Heart right ventricle (tissue), 16 donors: ENCODE results near the gene CERS6. TPM values are rescaled to one million over a fixed set of nuclear protein-coding genes. Genes with fewer than 3 reads are reported as not detected.
"Not testable (repeated sequence)": the region's sequence is repeated elsewhere in the genome, so short reads cannot be mapped to it uniquely, and the experiment has no call there.

Experiments used
- ATAC-seq, 8 donors: fragments of 200-7000 bp; cut with Tn5 transposase; one replicate each; pipeline ENCODE4 v1.9.1; 2020; ENCODE audit warnings: mild to moderate bottlenecking in 8 of 8, moderate library complexity in 8 of 8, moderate number of reproducible peaks in 1 of 8
- DNase-seq, 2 donors: peaks; one replicate each; pipeline ENCODE4 v3.0.0-alpha.2; 2020
- H3K27ac ChIP-seq, 10 donors: fragments of 200-600 bp; sonication (generic) in 2 of 10; one replicate each; pipeline versions ENCODE4 v1.5.0 to v1.8.0; 2020 to 2022; ENCODE audit warnings: mild to moderate bottlenecking in 3 of 10
- H3K27me3 ChIP-seq, 7 donors: fragments of 200-600 bp; one replicate each; pipeline ENCODE4 v1.8.0; 2021 to 2022; ENCODE audit warnings: mild to moderate bottlenecking in 2 of 7
- H3K36me3 ChIP-seq, 9 donors: fragments of 200-600 bp; sonication (generic) in 1 of 9; one replicate each; pipeline versions ENCODE4 v1.5.0 to v1.8.0; 2020 to 2022; ENCODE audit warnings: mild to moderate bottlenecking in 2 of 9
- H3K4me1 ChIP-seq, 9 donors: fragments of 200-600 bp; sonication (generic) in 1 of 9; one replicate each; pipeline versions ENCODE4 v1.5.0 to v1.8.0; 2020 to 2022; ENCODE audit warnings: mild to moderate bottlenecking in 4 of 9
- H3K4me3 ChIP-seq, 10 donors: fragments of 200-600 bp; sonication (generic) in 2 of 10; one replicate each; pipeline versions ENCODE4 v1.5.0 to v1.8.0; 2020 to 2022; ENCODE audit warnings: mild to moderate bottlenecking in 7 of 10, moderate library complexity in 2 of 10
- H3K9me3 ChIP-seq, 11 donors: fragments of 200-600 bp in 10 of 11; sonication (generic) in 2 of 11; one replicate each; pipeline versions ENCODE4 v1.5.0 to v1.8.0; 2013 to 2022; ENCODE audit warnings: mild to moderate bottlenecking in 2 of 11, control low read depth in 1 of 11, moderate library complexity in 1 of 11
- WGBS, 2 donors: extraction: QIAGEN DNeasy Blood & Tissue Kit; methylation state at CpG; one replicate each; pipeline ENCODE4 v1.1.7; 2013; ENCODE audit warnings: inconsistent platforms in 1 of 2; 5-methylcytosine and 5-hydroxymethylcytosine counted together
- intact Hi-C, 10 donors: fragments of 100-400 bp; cut with DNase I; formaldehyde crosslinking; loops; one replicate each; pipeline versions ENCODE4 v1.11.1 to v1.14.2; 2022
- polyA plus RNA-seq, 2 donors: library from polyadenylated mRNA; stranded (reverse); fragments of 200-250 nt; gene quantifications; one replicate each; pipeline ENCODE4 v1.2.3, GENCODE V29; 2013
- total RNA-seq, 10 donors: library from RNA; stranded (reverse); fragmentation: NEBNext Ultra II Directional in 3 of 10; extraction: Animal tissue kit (Norgen Biotek cat#: 25700) in 3 of 10; gene quantifications; one replicate each; pipeline versions ENCODE4 v1.2.1 to v1.2.4, GENCODE V29; 2021 to 2023
- TF ChIP-seq, protein P1 (sequence below), 9 donors: fragments of 200-600 bp; sonication (generic) in 2 of 9; IDR thresholded peaks; one replicate each; pipeline versions ENCODE4 v1.5.0 to v1.8.0; 2021 to 2022; ENCODE audit warnings: antibody characterized with exemption in 9 of 9, mild to moderate bottlenecking in 5 of 9, moderate library complexity in 1 of 9
- donor health status: Arrhythmogenic right ventricular cardiomyopathy.
- donor health status: ischemic (EF 13 %, LVEDD 7.1; RV severe dilation, severe dysfunction).
- donor health status: healthy with polysubstance abuse.
- donor health status: DM: no; HTN: yes; CAD: no.
- donor health status: DM: no; HTN: no; CAD: no.
- donor health status: ischemic (EF 25% LVEDD 6.9; RV normal size, moderate dysfunction).
- donor health status: ischemic (EF 25% LVEDD 5.7; RV mildly dilated, moderate dysfunction).
- donor health status: healthy.
- donor health status: DM: yes; HTN: yes; CAD: no.
- donor health status: Ischemic cardiomyopathy.
- donor health status: ischemic (EF 35%, LVEDD 5.7; RV mildly dilated, moderate dysfunction).
- donor health status: nonischemic (EF 11% LVEDD 7.7; RV severe dilation, severe dysfunction).
- donor health status: DM: yes; HTN: yes; CAD: no.
- donor health status: PGD.
- donor health status: ischemic (EF 29% LVEDD 5.4; RV normal size, mild dysfunction).
- donor health status: nonischemic (EF 23%, LVEDD 6.1; RV moderate dilation, normal function).

CERS6 gene
- total and polyA plus RNA-seq, 12 donors, result 20.5 to 76.3 (median 56.1) TPM

GRCh38 chr2:168765401-168765800, 309.3 kb downstream of the CERS6 start:
- H3K27me3 ChIP-seq, result no peaks in the 10 kb centered on the region
- TF ChIP-seq, protein P1, sequence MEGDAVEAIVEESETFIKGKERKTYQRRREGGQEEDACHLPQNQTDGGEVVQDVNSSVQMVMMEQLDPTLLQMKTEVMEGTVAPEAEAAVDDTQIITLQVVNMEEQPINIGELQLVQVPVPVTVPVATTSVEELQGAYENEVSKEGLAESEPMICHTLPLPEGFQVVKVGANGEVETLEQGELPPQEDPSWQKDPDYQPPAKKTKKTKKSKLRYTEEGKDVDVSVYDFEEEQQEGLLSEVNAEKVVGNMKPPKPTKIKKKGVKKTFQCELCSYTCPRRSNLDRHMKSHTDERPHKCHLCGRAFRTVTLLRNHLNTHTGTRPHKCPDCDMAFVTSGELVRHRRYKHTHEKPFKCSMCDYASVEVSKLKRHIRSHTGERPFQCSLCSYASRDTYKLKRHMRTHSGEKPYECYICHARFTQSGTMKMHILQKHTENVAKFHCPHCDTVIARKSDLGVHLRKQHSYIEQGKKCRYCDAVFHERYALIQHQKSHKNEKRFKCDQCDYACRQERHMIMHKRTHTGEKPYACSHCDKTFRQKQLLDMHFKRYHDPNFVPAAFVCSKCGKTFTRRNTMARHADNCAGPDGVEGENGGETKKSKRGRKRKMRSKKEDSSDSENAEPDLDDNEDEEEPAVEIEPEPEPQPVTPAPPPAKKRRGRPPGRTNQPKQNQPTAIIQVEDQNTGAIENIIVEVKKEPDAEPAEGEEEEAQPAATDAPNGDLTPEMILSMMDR (IDR thresholded peaks at IDR 0.05), result no peak
- H3K9me3 ChIP-seq, result no peaks in the 10 kb centered on the region
- DNase-seq (no peak), ATAC-seq (no peak)
- H3K36me3 ChIP-seq, result peaks cover 0 to 19% (median 0%) of the 10 kb centered on the region in 9 donors
- no peak overlapping the region for H3K4me3 ChIP-seq
- WGBS, 2 donors, result 78 to 87% methylated on average over 1 of the region's 1 CpG
- no peak overlapping the region for H3K27ac ChIP-seq
- intact Hi-C loops, result no loop called here
- H3K4me1 ChIP-seq, result peaks cover 0 to 10% (median 4%) of the 10 kb centered on the region in 9 donors

- Histone ChIP-seq H3K36me3 (peaks cover 0 to 19% (median 0%) of the 10 kb centered on the region in 9 donors), H3K9me3 (no peaks in the 10 kb centered on the region), H3K27me3 (no peaks in the 10 kb centered on the region), H3K4me1 (peaks cover 0 to 12% (median 5%) of the 10 kb centered on the region in 9 donors), H3K27ac (no peak overlapping the region), H3K4me3 (no peak overlapping the region)
- TF ChIP-seq, protein P1 (IDR thresholded peaks at IDR 0.05), result no peak
- DNase-seq (no peak), ATAC-seq (peak in 4 of 8 donors; percentile 29 to 67 (median 46))
- intact Hi-C loops, result no loop called here
- WGBS, 2 donors, result 45 to 64% methylated on average over 2 of the region's 2 CpGs
Observed at GRCh38 chr2:168766600-168766999, 310.5 kb downstream of the CERS6 start.

DNA sequence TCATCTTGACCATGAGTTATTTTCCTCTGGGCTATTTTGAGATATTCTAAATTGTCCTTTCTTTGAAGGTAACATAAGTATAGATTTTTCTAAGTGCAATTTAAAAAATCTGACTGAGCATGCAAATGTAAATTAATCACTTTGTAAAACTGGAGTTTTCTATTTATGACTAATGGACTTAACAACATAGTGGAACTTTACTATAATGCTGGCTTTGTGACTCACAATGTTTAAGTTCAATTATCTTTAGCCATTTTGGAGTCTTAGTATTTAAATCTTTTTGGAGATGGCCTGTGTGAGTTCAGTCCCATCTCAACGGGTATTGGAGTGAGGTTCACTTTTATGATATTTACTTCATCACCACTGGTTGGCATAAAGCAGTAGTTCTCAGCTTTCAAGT, 311.2 kb downstream of the CERS6 start:
- Histone ChIP-seq H3K4me1 (peaks cover 0 to 16% (median 5%) of the 10 kb centered on the region in 9 donors), H3K27ac (no peak overlapping the region), H3K4me3 (no peak overlapping the region), H3K36me3 (peaks cover 0 to 19% (median 0%) of the 10 kb centered on the region in 9 donors), H3K9me3 (no peaks in the 10 kb centered on the region), H3K27me3 (no peaks in the 10 kb centered on the region)
- intact Hi-C loops, result no loop called here
- 29 to 43% methylated on average over 1 of the region's 1 CpG for WGBS, 2 donors
- DNase-seq (no peak), ATAC-seq (no peak)
- TF ChIP-seq, protein P1 (IDR thresholded peaks at IDR 0.05), result no peak

DNA sequence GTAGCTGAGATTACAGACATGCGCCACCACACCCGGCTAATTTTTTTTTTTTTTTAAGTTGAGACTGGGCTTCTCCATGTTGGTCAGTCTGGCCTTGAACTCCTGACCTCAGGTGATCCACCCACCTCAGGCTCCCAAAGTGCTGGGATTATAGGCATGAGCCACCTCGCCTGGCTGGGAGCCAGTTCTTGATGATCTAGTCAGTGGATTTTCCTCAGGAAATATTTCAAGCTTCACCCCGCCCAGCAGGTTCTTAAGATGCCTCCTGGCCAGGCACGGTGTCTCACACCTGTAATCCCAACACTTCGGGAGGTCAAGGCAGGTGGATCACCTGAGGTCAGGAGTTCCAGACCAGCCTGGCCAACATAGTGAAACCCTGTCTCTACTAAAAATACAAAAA, 312.3 kb downstream of the CERS6 start:
- ATAC-seq, DNase-seq, H3K9me3 ChIP-seq, intact Hi-C loops, H3K4me3 ChIP-seq, H3K27me3 ChIP-seq, H3K27ac ChIP-seq: not testable (repeated sequence)
- Histone ChIP-seq H3K4me1 (peaks cover 0 to 17% (median 5%) of the 10 kb centered on the region in 9 donors), H3K36me3 (peaks cover 0 to 19% (median 0%) of the 10 kb centered on the region in 9 donors)
- WGBS, 2 donors, result 94 to 99% methylated on average over 6 of the region's 6 CpGs

DNA sequence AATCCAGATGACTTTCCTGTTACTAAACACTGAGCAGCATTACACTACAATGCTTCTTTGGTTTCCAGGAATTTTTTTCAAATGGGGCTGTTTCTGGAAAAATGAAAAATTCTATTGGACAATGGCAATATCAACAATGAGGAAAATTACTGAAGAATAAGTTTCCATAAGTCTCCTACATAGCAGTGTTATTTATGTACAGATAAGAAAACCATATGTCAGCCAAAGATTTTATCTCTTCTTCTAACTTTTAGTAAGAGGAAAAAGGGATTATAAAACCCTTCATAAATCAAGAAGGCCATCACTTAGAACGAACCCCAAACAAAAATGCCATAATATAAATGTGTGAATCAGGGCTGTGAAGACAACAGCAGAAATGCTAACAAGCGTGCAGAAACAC, 314.7 kb downstream of the CERS6 start:
- ATAC-seq (no peak), DNase-seq (no peak)
- H3K27ac ChIP-seq, result no peak overlapping the region
- TF ChIP-seq, protein P1 (IDR thresholded peaks at IDR 0.05), result no peak
- H3K4me1 ChIP-seq, result peaks cover 0 to 26% (median 9%) of the 10 kb centered on the region in 9 donors
- intact Hi-C loops, result loop anchor here in 9 of 10 donors (5.0 to 10.0 kb wide), 6 partner anchors 47 to 152 kb away; no protein-coding TSS in a partner anchor
- H3K36me3 ChIP-seq, result peaks cover 0 to 19% (median 0%) of the 10 kb centered on the region in 9 donors
- H3K9me3 ChIP-seq, result peaks cover 0 to 4% (median 0%) of the 10 kb centered on the region in 11 donors
- WGBS, 2 donors, result 84 to 87% methylated on average over 2 of the region's 2 CpGs
- H3K27me3 ChIP-seq, result no peaks in the 10 kb centered on the region
- no peak overlapping the region for H3K4me3 ChIP-seq
